HG02870 (cell line): Measurements from ENCODE around the gene MTHFSD.
"Not testable (repeated sequence)": the region's sequence is repeated elsewhere in the genome, so short reads cannot be mapped to it uniquely, and the experiment has no call there.

Experiments used
- ATAC-seq: cut with Tn5 transposase; IDR thresholded peaks from one replicate; pipeline ENCODE4 v1.9.1; 2021; ENCODE audit warnings: mild to moderate bottlenecking, moderate library complexity; ENCODE audit not compliant: unreplicated experiment

Gene MTHFSD, protein sequence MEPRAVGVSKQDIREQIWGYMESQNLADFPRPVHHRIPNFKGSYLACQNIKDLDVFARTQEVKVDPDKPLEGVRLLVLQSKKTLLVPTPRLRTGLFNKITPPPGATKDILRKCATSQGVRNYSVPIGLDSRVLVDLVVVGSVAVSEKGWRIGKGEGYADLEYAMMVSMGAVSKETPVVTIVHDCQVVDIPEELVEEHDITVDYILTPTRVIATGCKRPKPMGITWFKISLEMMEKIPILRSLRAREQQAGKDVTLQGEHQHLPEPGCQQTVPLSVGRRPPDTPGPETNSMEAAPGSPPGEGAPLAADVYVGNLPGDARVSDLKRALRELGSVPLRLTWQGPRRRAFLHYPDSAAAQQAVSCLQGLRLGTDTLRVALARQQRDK

DNA sequence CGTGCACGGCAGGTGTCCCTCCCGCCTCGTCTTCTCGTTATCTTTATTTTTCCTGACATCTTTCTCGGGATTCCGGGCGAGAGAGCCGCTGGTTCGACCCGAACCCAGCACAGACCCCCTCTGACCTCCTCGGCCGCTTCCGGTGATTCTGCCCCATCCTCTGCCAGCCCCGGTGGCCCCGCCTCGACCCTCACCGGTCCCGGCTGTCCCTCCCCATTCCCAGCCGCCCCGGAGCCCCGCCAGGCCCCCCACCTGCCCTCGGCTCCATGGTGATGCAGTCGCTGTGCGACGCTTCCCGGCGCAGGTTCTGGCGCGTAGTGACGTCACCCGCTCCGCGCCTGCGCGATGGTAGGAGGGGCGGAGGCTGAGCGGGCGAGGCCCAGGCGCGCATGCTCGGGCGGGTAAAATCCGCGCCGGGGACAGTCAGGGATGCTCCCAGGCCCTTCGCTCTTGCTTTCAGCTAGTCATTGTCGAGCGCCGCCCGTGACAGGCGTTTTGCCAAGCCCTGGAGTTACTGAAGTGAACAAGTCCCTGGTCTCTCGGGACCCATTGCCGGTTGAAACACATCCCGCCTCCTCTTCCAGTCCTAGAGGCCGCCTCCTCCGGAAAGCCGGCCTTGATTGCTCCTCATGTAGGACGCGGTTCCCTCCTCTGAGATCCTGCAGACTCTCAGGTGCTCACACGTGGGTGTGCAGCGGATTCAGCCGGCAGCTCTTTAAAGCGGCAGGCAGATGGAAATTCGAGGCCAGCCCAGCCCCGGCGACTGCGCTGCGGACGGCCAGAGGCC is at the start of gene MTHFSD:
Gene MTHFSD, minus strand, starts transcription at position 319 of the 787 bp plus-strand sequence. Its CDS starts 51 bp downstream, at position 268.
- ATAC-seq, result peak; percentile 82

DNA sequence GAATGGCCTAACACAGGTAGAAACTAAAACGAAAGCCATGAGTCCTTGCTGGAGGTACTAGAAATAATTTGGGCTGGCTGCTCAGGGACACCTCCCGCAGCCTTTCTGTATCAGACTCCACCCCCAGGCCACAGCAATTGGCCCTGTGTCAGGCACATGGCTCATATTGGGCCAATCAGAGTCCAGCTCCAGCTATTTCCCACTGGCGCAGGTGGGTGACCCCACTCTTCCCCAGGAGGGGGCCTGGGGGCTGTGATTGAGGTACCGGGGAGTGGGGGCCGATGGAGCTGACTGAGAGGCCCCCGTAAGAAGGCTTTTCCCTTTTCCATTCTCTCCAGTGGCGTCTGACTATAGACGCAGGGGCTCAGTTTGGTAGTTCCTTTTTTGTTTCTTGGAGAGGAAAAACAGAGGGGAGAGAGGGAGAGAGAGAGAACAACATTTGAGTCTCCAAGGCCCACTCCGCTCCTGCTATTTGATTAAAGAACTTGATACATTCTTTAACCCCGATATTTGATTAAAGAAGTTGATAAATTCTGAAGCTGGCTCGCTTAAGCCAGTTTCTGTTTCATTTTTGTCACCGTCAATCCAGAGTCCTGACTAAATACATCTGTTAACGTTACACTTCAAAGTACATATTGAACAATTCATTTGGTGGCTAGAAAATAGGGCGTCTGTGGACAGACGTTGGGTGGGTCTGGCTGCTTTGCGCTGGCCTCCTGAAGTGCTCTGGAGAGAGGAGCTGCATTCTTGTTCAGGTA is 49.6 kb upstream of the MTHFSD start:
- no peak for ATAC-seq

DNA sequence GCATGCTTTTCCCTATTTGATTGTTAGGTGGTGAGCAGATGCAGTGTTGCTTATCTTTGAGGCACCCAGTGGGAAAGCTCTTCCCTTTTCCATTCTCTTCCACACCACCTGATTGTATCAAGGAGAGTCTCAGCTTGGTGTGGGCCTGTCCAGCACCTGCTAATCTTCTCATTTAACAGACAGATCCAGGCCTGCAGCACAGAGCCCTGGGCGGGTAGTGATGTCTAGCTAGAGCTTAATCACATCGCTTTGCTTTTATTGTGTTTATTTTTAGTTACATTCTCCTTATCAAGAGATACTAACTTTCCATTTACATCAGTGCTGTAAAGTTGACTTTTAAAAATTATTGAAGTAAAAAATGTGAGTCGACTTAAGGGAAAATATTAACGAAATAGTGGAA is 47.5 kb upstream of the MTHFSD start:
- ATAC-seq, result no peak

DNA sequence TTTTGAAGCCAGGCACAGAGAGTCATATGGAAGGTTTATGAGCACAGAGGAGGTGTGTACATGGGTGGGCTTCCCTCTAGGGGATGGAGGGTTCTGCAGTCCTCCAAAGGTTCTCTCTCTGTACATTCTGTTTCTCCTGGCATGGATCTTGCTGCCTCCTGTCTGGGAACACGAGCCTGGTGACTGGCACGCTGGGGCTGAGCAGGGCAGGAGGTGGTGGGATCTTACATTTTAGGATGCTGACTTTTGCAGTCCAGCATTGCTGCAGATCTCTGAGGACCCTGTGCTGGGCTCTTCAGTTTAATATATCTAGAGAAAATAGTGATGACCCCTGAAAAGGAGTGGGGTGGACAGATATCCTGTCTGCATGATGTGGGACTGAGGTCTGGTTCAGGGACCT is 46.3 kb upstream of the MTHFSD start:
- no peak for ATAC-seq

DNA sequence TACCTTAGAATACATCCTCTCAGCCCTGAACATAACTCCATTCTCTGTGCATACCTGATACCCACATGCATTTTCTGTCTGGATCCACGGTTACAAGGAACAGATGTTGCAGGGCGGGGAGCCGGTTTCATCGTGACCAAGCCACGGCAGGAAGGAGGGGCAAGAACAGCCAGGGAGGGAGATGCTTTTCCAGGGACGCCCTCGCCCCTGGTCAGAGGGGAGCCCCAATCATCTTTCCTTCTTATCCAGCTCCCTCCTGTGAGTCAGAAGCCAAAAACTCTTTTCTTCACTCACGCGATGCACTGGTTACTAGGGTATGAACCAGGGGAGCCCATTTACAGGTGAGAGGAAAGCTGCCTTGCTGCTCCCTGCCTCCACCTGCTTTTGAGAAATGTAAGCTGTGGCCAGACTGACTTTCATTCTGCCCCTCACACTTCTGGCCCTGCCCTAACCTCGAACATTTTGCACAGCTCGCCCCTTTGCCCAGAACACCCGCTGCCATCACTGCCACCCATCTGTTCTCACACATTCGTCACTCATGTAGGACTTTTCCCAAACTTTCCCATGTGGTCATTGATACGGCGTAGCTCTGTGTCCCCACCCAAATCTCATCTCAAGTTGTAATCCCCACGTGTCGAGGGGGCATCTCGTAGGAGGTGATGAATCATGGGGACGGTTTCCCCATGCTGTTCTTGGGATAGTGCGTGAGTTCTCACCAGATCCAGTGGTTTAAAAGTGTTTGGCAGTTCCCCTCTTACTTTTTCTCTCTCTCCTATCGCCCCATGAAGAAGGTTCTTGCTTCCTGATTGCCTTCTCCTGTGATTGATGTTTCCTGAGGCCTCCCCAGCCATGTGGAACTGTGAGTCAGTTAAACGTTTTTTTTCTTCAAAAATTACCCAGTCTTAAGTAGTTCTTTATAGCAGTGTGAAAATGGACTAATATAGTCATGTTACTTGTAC is 43.9 kb upstream of the MTHFSD start:
- no peak for ATAC-seq

DNA sequence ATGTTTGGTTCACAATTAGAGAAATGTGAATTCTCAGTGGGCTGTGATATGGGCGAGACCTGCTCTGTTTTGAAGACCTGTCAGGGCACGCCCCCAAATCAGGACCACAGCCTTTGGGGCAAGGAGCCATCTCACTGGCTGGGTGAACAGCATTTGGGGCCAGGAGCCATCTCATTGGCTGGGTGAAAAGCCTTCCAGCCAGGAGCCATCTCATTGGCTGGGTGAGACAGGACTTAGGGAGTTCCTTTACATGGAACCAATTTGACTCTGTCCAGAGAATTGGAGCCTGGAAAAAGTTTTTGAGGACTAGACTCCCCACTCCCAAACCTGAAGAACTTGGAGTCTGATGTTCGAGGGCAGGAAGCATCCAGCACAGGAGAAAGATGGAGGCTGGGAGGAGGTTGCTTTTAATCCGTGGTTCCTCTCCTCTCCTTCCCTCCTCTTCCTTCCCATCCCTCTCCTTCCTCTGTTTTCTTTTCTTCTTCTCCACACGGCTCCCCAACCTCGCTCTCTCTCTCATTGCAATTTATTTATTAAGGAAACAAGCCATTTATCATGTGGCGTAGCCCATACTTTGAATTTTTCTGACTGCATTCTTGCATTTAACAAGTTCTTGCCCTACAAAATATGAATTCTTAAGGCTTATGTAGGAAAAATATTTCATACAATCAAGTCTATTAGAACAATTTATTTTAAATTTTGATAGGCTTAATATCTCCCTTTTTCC is 43.0 kb upstream of the MTHFSD start:
- no peak for ATAC-seq

DNA sequence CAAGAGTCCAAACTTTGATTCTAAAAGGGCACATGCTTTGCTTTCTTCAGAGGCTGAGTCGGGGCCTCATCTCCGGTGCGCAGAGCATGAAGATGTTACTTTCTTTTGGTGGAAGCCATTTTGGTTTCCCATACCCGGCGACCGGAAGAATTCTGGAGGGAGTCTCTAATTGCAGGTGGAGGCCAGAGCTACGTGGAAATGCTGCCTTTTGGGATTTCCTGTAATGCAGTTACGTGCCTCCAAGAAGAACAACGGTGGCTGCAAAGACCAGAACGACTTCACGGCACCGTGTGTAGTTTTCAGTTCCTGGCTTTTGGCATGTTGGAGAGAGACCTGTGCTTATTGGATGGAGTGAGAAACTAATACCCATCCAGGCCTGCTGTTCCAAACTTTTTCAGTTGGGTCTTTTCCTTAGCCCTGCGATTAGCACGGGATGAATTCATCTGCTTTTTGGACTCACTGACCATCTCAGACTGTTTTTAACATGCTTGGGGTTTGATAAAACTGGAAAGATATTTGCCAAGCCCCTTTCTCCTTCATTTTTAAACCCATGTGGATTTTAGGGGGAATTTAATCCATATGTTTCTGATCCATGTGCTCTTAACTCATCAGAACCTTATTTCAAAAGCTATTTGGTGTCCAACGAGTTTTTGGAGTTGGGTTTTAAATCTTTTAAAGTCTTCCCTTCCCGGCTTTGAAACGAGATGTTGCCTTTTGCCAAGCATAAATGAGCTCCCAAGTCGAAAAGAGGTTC is 42.3 kb upstream of the MTHFSD start:
- ATAC-seq, result no peak

GRCh38 chr16:86595983-86596605 is 41.1 kb upstream of the MTHFSD start:
- ATAC-seq, result no peak

- no peak for ATAC-seq
These were observed 39.7 kb upstream of the MTHFSD start for GRCh38 chr16:86594721-86595120.

- ATAC-seq, result no peak
These were observed 39.0 kb upstream of the MTHFSD start for GRCh38 chr16:86593913-86594620.

GRCh38 chr16:86591270-86591669 is 36.2 kb upstream of the MTHFSD start:
- no peak for ATAC-seq

GRCh38 chr16:86590501-86591144 is 35.6 kb upstream of the MTHFSD start:
- no peak for ATAC-seq

GRCh38 chr16:86587955-86588354 is 32.9 kb upstream of the MTHFSD start:
- ATAC-seq, result not testable (repeated sequence)

DNA sequence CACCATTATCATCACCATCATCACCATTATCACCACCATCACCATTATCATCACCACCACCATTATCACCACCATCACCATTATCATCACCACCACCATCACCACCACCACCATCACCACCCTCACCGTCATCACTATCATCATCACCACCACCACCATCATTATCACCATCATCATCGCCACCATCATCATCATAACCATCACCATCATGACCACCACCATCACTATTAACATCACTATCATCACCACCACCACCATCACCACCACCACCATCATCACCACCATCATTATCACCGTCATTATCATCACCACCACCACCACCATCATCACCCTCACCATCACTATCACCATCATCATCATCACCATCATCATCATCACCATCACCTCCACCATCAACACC is 32.5 kb upstream of the MTHFSD start:
- ATAC-seq, result no peak

DNA sequence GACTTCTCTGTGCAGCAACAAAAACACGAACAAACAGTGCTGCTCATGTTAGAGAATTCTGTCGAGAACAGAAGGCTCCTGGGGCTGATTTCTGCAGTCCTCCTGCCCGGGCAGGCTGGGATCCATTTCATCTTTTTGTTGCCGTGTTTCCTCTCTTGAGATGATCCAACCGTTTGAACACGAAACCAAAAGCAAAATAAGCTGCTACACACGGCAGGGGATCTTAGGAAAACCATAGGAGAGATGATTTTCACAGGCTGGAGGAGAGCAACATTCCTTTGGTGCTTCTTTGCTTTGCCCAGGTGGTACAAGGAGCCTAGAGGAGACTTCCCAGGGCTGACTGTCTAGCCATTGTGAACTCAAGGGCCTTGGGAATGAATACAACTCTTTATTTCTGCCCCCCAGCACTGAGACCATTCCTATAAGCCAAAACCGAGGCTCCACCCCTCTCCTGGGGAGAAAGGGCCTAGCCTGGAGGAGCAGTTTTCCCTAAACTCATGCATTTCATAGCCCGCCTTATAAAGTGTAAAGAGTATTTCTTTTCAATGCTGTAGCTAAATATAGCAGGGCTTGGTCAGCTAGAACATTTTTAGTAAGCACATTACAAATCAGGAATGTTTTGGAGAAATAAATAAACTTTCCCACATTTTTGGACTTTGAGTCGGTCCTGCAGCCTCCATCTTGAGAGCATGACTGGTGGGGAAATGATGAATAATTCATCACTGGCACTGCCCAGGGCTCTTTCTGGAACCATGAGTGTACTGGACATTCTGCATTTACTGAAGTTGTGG is 31.0 kb upstream of the MTHFSD start:
- no peak for ATAC-seq
